Neural progenitor cell (in vitro differentiated cells): ENCODE measurements around the gene MPC1.

Source experiments
- EZH2 ChIP-seq: fragments of 200-600 bp; sonication (generic); IDR thresholded peaks from 2 replicates; pipeline ENCODE4 v1.6.1; 2017; ENCODE audit warnings: antibody characterized with exemption, mild to moderate bottlenecking, moderate library complexity
- EZH2phosphoT487 ChIP-seq: fragments of 200-600 bp; sonication (generic); IDR thresholded peaks from 2 replicates; pipeline ENCODE4 v1.6.1; 2017; ENCODE audit warnings: antibody characterized with exemption
- TF ChIP-seq, protein P1 (sequence below): fragments of 200-600 bp; sonication (generic); IDR thresholded peaks from 2 replicates; pipeline ENCODE4 v1.5.1; 2017; ENCODE audit warnings: antibody characterized with exemption, mild to moderate bottlenecking

DNA sequence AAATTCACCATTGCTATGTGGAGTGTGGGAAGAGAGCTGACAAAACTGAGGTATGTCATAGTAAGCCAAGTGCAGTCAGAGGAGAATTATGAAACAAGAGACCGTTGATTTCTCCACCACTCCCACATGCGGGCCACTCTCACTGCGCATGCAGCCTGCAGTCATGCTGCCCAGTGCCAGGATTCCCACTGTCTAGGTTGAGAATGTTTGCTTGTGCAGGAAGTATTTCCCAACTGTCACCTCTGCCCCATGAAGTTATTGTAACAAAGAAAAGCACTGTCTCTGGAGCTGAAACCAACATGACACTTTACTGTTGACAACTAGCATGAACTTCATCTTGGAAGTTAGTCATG is 21.7 kb downstream of the MPC1 start:
- TF ChIP-seq, protein P1, sequence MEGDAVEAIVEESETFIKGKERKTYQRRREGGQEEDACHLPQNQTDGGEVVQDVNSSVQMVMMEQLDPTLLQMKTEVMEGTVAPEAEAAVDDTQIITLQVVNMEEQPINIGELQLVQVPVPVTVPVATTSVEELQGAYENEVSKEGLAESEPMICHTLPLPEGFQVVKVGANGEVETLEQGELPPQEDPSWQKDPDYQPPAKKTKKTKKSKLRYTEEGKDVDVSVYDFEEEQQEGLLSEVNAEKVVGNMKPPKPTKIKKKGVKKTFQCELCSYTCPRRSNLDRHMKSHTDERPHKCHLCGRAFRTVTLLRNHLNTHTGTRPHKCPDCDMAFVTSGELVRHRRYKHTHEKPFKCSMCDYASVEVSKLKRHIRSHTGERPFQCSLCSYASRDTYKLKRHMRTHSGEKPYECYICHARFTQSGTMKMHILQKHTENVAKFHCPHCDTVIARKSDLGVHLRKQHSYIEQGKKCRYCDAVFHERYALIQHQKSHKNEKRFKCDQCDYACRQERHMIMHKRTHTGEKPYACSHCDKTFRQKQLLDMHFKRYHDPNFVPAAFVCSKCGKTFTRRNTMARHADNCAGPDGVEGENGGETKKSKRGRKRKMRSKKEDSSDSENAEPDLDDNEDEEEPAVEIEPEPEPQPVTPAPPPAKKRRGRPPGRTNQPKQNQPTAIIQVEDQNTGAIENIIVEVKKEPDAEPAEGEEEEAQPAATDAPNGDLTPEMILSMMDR = no peak
- TF ChIP-seq EZH2 = no peak
- TF ChIP-seq EZH2phosphoT487 = no peak
